ENCODE measurements around the gene PIK3R6. TPM values are rescaled to one million over a fixed set of nuclear protein-coding genes. Genes with fewer than 3 reads are reported as not detected.

PIK3R6 gene
- total and polyA plus RNA-seq, 10 of the 15 experiments (the other 5 are each of a cell fraction or from before 2014, with no cell fraction given), result 6.7 to 146 (median 68.2) TPM

- in situ Hi-C loops (cut with MboI) (no loop called here), intact Hi-C loops (cut with micrococcal nuclease; ENCODE audit: unreplicated experiment) (no loop called here)
- ChIA-PET CTCF (interaction anchor here (1.5 kb wide), 1 partner anchor 19 kb away, joined by 7 read pairs; no protein-coding TSS in a partner anchor), SMC1A (ENCODE audit: uncharacterized antibody, unreplicated experiment) (no interaction called here), RAD21 (ENCODE audit: unreplicated experiment) (no interaction called here), POLR2A (no interaction called here)
- no peak overlapping the region for H3K27ac ChIP-seq (ENCODE audit: control insufficient read depth, insufficient read depth)
- H3K4me1 ChIP-seq (ENCODE audit: control insufficient read depth, insufficient read depth, low read length), result no peaks in the 10 kb centered on the region
- H2AFZ ChIP-seq (ENCODE audit: control insufficient read depth, low read depth, low read length), result no peak overlapping the region
- 79% methylated on average over 2 of the region's 2 CpGs for WGBS (ENCODE audit: insufficient coverage, insufficient replicate concordance, low lambda C conversion rate, missing lambda C conversion rate)
- no peak for DNase-seq (ENCODE audit: low read depth, low spot score)
- H3K27me3 ChIP-seq (replicated peaks in 1 of 2; ENCODE audit: control insufficient read depth in 2 of 2, insufficient read depth in 2 of 2, low read length in 1 of 2), result no peaks in the 10 kb centered on the region; a peak in 1 of 4 replicates
- no peaks in the 10 kb centered on the region for H3K9me3 ChIP-seq (replicated peaks; ENCODE audit: control insufficient read depth, insufficient read depth, low read length)
- no peak overlapping the region for H3K4me3 ChIP-seq
- H4K20me1 ChIP-seq (ENCODE audit: control insufficient read depth, insufficient read depth), result no peaks in the 10 kb centered on the region
- no TSS peak for BruUV-seq (replicated peaks)
- H3K79me2 ChIP-seq (ENCODE audit: control insufficient read depth, insufficient read depth, low read length), result no peaks in the 10 kb centered on the region
- H3K4me2 ChIP-seq (ENCODE audit: control insufficient read depth, insufficient read depth), result no peak overlapping the region
- H3K36me3 ChIP-seq (ENCODE audit: control insufficient read depth in 2 of 2, insufficient read depth in 2 of 2, low read length in 1 of 2), result no peaks in the 10 kb centered on the region
- H3K9ac ChIP-seq (ENCODE audit: control insufficient read depth, insufficient read depth, low read length), result no peak overlapping the region
- no peak for ATAC-seq
- FAIRE-seq, result no peak
- TF ChIP-seq CBX5 (IDR thresholded peaks at IDR 0.05; ENCODE audit: low read depth), result no peak
- no peak for TF ChIP-seq HDAC2 (IDR thresholded peaks at IDR 0.05)
- no peak for TF ChIP-seq ZBTB40 (IDR thresholded peaks at IDR 0.05; ENCODE audit: borderline replicate concordance)
- TF ChIP-seq BCLAF1 (IDR thresholded peaks at IDR 0.05), result no peak
- no peak for TF ChIP-seq PAX8 (IDR thresholded peaks at IDR 0.05)
- no peak for TF ChIP-seq WRNIP1 (IDR thresholded peaks at IDR 0.05; ENCODE audit: borderline replicate concordance, low read depth, low read length)
- no peak for TF ChIP-seq ZZZ3 (IDR thresholded peaks at IDR 0.05; ENCODE audit: control insufficient read depth, insufficient read length, low read depth)
- TF ChIP-seq NR2F1 (conservative IDR thresholded peaks at IDR 0.05), result no peak
- no peak for TF ChIP-seq ZNF24 (IDR thresholded peaks at IDR 0.05)
- TF ChIP-seq, protein P1, sequence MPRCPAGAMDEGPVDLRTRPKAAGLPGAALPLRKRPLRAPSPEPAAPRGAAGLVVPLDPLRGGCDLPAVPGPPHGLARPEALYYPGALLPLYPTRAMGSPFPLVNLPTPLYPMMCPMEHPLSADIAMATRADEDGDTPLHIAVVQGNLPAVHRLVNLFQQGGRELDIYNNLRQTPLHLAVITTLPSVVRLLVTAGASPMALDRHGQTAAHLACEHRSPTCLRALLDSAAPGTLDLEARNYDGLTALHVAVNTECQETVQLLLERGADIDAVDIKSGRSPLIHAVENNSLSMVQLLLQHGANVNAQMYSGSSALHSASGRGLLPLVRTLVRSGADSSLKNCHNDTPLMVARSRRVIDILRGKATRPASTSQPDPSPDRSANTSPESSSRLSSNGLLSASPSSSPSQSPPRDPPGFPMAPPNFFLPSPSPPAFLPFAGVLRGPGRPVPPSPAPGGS (IDR thresholded peaks at IDR 0.05; ENCODE audit: borderline replicate concordance, insufficient read depth, low read depth, low read length, poor library complexity, severe bottlenecking), result no peak
- TF ChIP-seq MEF2A (IDR thresholded peaks at IDR 0.05; ENCODE audit: insufficient read depth, low read depth, low read length), result no peak
- TF ChIP-seq YBX1 (IDR thresholded peaks at IDR 0.05), result no peak
- TF ChIP-seq, protein P2, sequence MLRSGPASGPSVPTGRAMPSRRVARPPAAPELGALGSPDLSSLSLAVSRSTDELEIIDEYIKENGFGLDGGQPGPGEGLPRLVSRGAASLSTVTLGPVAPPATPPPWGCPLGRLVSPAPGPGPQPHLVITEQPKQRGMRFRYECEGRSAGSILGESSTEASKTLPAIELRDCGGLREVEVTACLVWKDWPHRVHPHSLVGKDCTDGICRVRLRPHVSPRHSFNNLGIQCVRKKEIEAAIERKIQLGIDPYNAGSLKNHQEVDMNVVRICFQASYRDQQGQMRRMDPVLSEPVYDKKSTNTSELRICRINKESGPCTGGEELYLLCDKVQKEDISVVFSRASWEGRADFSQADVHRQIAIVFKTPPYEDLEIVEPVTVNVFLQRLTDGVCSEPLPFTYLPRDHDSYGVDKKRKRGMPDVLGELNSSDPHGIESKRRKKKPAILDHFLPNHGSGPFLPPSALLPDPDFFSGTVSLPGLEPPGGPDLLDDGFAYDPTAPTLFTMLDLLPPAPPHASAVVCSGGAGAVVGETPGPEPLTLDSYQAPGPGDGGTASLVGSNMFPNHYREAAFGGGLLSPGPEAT (IDR thresholded peaks at IDR 0.05; ENCODE audit: low read depth), result no peak
- no peak for TF ChIP-seq YY1 (IDR thresholded peaks at IDR 0.05; ENCODE audit: low read depth, low read length)
Observed at GRCh38 chr17:8766731-8767130, 100.7 kb downstream of the PIK3R6 start.

All from GM12878 (cell line).